CD4-positive, alpha-beta memory T cell (primary cell): ENCODE measurements around the gene GJA10. TPM values are rescaled to one million over a fixed set of nuclear protein-coding genes. Genes with fewer than 3 reads are reported as not detected.

Experiments used
- CTCF ChIA-PET: fragments of 350-600 bp; sonication (Branson Sonifier 250); formaldehyde crosslinking; loops from one replicate; lab custom pipeline; 2021; ENCODE audit warnings: inconsistent platforms; ENCODE audit not compliant: partially characterized antibody; lab: Charles Lee
- POLR2A ChIA-PET: fragments of 350-600 bp; sonication (Branson Sonifier 250); formaldehyde crosslinking; loops from one replicate; lab custom pipeline; 2021; ENCODE audit not compliant: partially characterized antibody; lab: Charles Lee
- DNase-seq, 5 donors: peaks; one replicate each; pipeline versions ENCODE4 v3.0.0 to v3.0.0-alpha.2; 2020 to 2022; ENCODE audit warnings: mixed read lengths in 1 of 5
- H3K27ac ChIP-seq: one replicate; pipeline ENCODE4 v1.7.0; 2013; ENCODE audit warnings: low read depth, low read length
- H3K27me3 ChIP-seq: 2 replicates; pipeline ENCODE4 v1.7.0; 2013; ENCODE audit warnings: mild to moderate bottlenecking, low read length, moderate library complexity; ENCODE audit not compliant: insufficient read depth
- H3K36me3 ChIP-seq: 2 replicates; pipeline ENCODE4 v1.7.0; 2013; ENCODE audit warnings: mild to moderate bottlenecking, low read length, moderate library complexity; ENCODE audit not compliant: insufficient read depth
- H3K4me1 ChIP-seq: 2 replicates; pipeline ENCODE4 v1.7.0; 2013; ENCODE audit warnings: mild to moderate bottlenecking, low read length, moderate library complexity; ENCODE audit not compliant: insufficient read depth
- H3K4me3 ChIP-seq, 2 donors: one replicate each; pipeline ENCODE4 v1.7.0; 2013; ENCODE audit warnings: low read length in 2 of 2, mild to moderate bottlenecking in 1 of 2
- H3K9me3 ChIP-seq, 2 donors: one replicate each; pipeline ENCODE4 v1.7.0; 2013; ENCODE audit warnings: low read length in 2 of 2, control low read depth in 1 of 2; ENCODE audit not compliant: control insufficient read depth in 1 of 2
- H3K27ac Mint-ChIP-seq, 7 donors: one replicate each; pipeline ENCODE4 v1.8.0; 2020 to 2021; ENCODE audit warnings: mixed read lengths in 7 of 7, mild to moderate bottlenecking in 6 of 7, inconsistent platforms in 3 of 7, moderate library complexity in 3 of 7
- H3K27me3 Mint-ChIP-seq, 2 donors: one replicate each; pipeline ENCODE4 v1.8.0; 2020 to 2021; ENCODE audit warnings: mixed read lengths in 2 of 2
- H3K36me3 Mint-ChIP-seq, 2 donors: one replicate each; pipeline ENCODE4 v1.8.0; 2020 to 2021; ENCODE audit warnings: mixed read lengths in 2 of 2, inconsistent platforms in 1 of 2, mild to moderate bottlenecking in 1 of 2
- H3K4me1 Mint-ChIP-seq, 4 donors: one replicate each; pipeline ENCODE4 v1.8.0; 2020 to 2021; ENCODE audit warnings: mixed read lengths in 4 of 4, mild to moderate bottlenecking in 1 of 4
- H3K4me3 Mint-ChIP-seq, 8 donors: one replicate each; pipeline ENCODE4 v1.8.0; 2020 to 2021; ENCODE audit warnings: mixed read lengths in 8 of 8, mild to moderate bottlenecking in 7 of 8, moderate library complexity in 6 of 8, inconsistent platforms in 3 of 8
- H3K9me3 Mint-ChIP-seq, 8 donors: one replicate each; pipeline ENCODE4 v1.8.0; 2020 to 2021; ENCODE audit warnings: mixed read lengths in 8 of 8, mild to moderate bottlenecking in 5 of 8, inconsistent platforms in 3 of 8, moderate library complexity in 1 of 8
- intact Hi-C: fragments of 100-400 bp; cut with micrococcal nuclease; formaldehyde crosslinking; loops from one replicate; pipeline ENCODE4 v1.15.1; 2023
- polyA plus RNA-seq, 2 donors: library from polyadenylated mRNA; unstranded; fragments of 300-500 nt; fragmentation: Illumina TruSeq; gene quantifications; one replicate each; pipeline ENCODE4 v1.2.3, GENCODE V29; 2021
- total RNA-seq, 2 experiments: library from RNA; stranded (reverse); gene quantifications; one replicate each; pipeline ENCODE4 v1.2.3, GENCODE V29; 2021

Gene GJA10
- total and polyA plus RNA-seq, 4 experiments from 2014 or later: not detected

- Histone ChIP-seq H3K36me3 (no peaks in the 10 kb centered on the region), H3K4me3 (no peak overlapping the region), H3K27me3 (no peaks in the 10 kb centered on the region), H3K4me1 (no peaks in the 10 kb centered on the region), H3K9me3 (no peaks in the 10 kb centered on the region), H3K27ac (no peak overlapping the region)
- H3K9me3 Mint-ChIP-seq: peaks cover 7 to 30% (median 20%) of the 10 kb centered on the region in 8 donors
- H3K27ac Mint-ChIP-seq: no peak overlapping the region
- no peak overlapping the region for H3K4me3 Mint-ChIP-seq
- intact Hi-C loops: no loop called here
- H3K27me3 Mint-ChIP-seq: peaks cover 2 to 3% of the 10 kb centered on the region in 2 donors
- H3K36me3 Mint-ChIP-seq: peaks cover 8 to 17% of the 10 kb centered on the region in 2 donors
- ChIA-PET CTCF (no interaction called here), POLR2A (no interaction called here)
- peaks cover 0 to 2% (median 0%) of the 10 kb centered on the region in 4 donors for H3K4me1 Mint-ChIP-seq
- DNase-seq: no peak
These were observed 22.9 kb downstream of the GJA10 start for GRCh38 chr6:89917216-89917615.

GRCh38 chr6:89917801-89918366, 23.6 kb downstream of the GJA10 start:
- ChIA-PET POLR2A (interaction anchor here (0.6 kb wide), 1 partner anchor 571 kb away, joined by 3 read pairs; no protein-coding TSS in a partner anchor), CTCF (no interaction called here)
- peaks cover 7 to 30% (median 20%) of the 10 kb centered on the region in 8 donors for H3K9me3 Mint-ChIP-seq
- peaks cover 2 to 4% of the 10 kb centered on the region in 2 donors for H3K27me3 Mint-ChIP-seq
- peaks cover 8 to 17% of the 10 kb centered on the region in 2 donors for H3K36me3 Mint-ChIP-seq
- H3K4me3 Mint-ChIP-seq: no peak overlapping the region
- Histone ChIP-seq H3K27ac (no peak overlapping the region), H3K9me3 (no peaks in the 10 kb centered on the region), H3K4me1 (no peaks in the 10 kb centered on the region), H3K27me3 (no peaks in the 10 kb centered on the region), H3K36me3 (no peaks in the 10 kb centered on the region), H3K4me3 (no peak overlapping the region)
- DNase-seq: no peak
- intact Hi-C loops: no loop called here
- H3K27ac Mint-ChIP-seq: no peak overlapping the region
- peaks cover 0 to 2% (median 0%) of the 10 kb centered on the region in 4 donors for H3K4me1 Mint-ChIP-seq

GRCh38 chr6:89921197-89921596, 26.9 kb downstream of the GJA10 start:
- intact Hi-C loops: no loop called here
- no peak for DNase-seq
- ChIA-PET POLR2A (no interaction called here), CTCF (interaction anchor here (0.9 kb wide), 1 partner anchor 69 kb away, joined by 3 read pairs; no protein-coding TSS in a partner anchor)
- H3K27ac ChIP-seq: no peak overlapping the region
- no peak overlapping the region for H3K4me3 ChIP-seq
- H3K36me3 ChIP-seq: no peaks in the 10 kb centered on the region
- H3K27me3 ChIP-seq: no peaks in the 10 kb centered on the region
- no peaks in the 10 kb centered on the region for H3K9me3 ChIP-seq
- Mint-ChIP-seq H3K4me1 (peaks cover 0 to 10% (median 2%) of the 10 kb centered on the region in 4 donors), H3K36me3 (peaks cover 4 to 17% of the 10 kb centered on the region in 2 donors), H3K9me3 (peaks cover 5 to 21% (median 13%) of the 10 kb centered on the region in 8 donors), H3K4me3 (no peak overlapping the region), H3K27ac (no peak overlapping the region), H3K27me3 (peaks cover 0 to 2% of the 10 kb centered on the region in 2 donors)
- no peaks in the 10 kb centered on the region for H3K4me1 ChIP-seq

- Mint-ChIP-seq H3K4me1 (peaks cover under 1 to 15% (median 4%) of the 10 kb centered on the region in 4 donors), H3K27me3 (peaks cover 0 to 2% of the 10 kb centered on the region in 2 donors), H3K9me3 (peaks cover 4 to 16% (median 9%) of the 10 kb centered on the region in 8 donors), H3K4me3 (no peak overlapping the region), H3K36me3 (peaks cover 4 to 12% of the 10 kb centered on the region in 2 donors), H3K27ac (no peak overlapping the region)
- Histone ChIP-seq H3K27me3 (no peaks in the 10 kb centered on the region), H3K36me3 (no peaks in the 10 kb centered on the region), H3K4me3 (no peak overlapping the region), H3K4me1 (no peaks in the 10 kb centered on the region), H3K27ac (no peak overlapping the region), H3K9me3 (no peaks in the 10 kb centered on the region)
- no peak for DNase-seq
- CTCF ChIA-PET: no interaction called here
- intact Hi-C loops: no loop called here
- POLR2A ChIA-PET: no interaction called here
These were observed 27.4 kb downstream of the GJA10 start for GRCh38 chr6:89921691-89922090.

- intact Hi-C loops: no loop called here
- no peaks in the 10 kb centered on the region for H3K9me3 ChIP-seq
- Mint-ChIP-seq H3K27ac (peak overlapping the region in 1 of 7 donors; percentile 43), H3K36me3 (peaks cover 3 to 8% of the 10 kb centered on the region in 2 donors), H3K27me3 (peaks cover 0 to 2% of the 10 kb centered on the region in 2 donors), H3K9me3 (peaks cover 0 to 4% (median 0%) of the 10 kb centered on the region in 8 donors), H3K4me3 (no peak overlapping the region), H3K4me1 (peaks cover 3 to 27% (median 10%) of the 10 kb centered on the region in 4 donors)
- no peak for DNase-seq
- POLR2A ChIA-PET: no interaction called here
- H3K27me3 ChIP-seq: no peaks in the 10 kb centered on the region
- no peaks in the 10 kb centered on the region for H3K4me1 ChIP-seq
- no peak overlapping the region for H3K4me3 ChIP-seq
- H3K27ac ChIP-seq: no peak overlapping the region
- no peaks in the 10 kb centered on the region for H3K36me3 ChIP-seq
- CTCF ChIA-PET: interaction anchor here (0.6 kb wide), 1 partner anchor 68 kb away, joined by 3 read pairs; no protein-coding TSS in a partner anchor
These were observed 30.0 kb downstream of the GJA10 start for GRCh38 chr6:89924231-89924630.

- Histone ChIP-seq H3K4me3 (no peak overlapping the region), H3K27ac (no peak overlapping the region), H3K36me3 (no peaks in the 10 kb centered on the region), H3K4me1 (no peaks in the 10 kb centered on the region), H3K27me3 (no peaks in the 10 kb centered on the region), H3K9me3 (no peaks in the 10 kb centered on the region)
- Mint-ChIP-seq H3K4me3 (no peak overlapping the region), H3K36me3 (peaks cover 3 to 12% of the 10 kb centered on the region in 2 donors), H3K4me1 (peaks cover 5 to 27% (median 15%) of the 10 kb centered on the region in 4 donors), H3K27ac (peak overlapping the region in 2 of 7 donors; percentile 18 to 40), H3K9me3 (peaks cover 0 to 4% (median 0%) of the 10 kb centered on the region in 8 donors), H3K27me3 (peaks cover 0 to 2% of the 10 kb centered on the region in 2 donors)
- no peak for DNase-seq
- ChIA-PET CTCF (interaction anchor here (0.9 kb wide), 1 partner anchor 14 kb away, joined by 3 read pairs; no protein-coding TSS in a partner anchor), POLR2A (no interaction called here)
- intact Hi-C loops: no loop called here
These were observed 31.6 kb downstream of the GJA10 start for GRCh38 chr6:89925826-89926225.

- intact Hi-C loops: no loop called here
- Mint-ChIP-seq H3K9me3 (peaks cover 0 to 3% (median 0%) of the 10 kb centered on the region in 8 donors), H3K27ac (peak overlapping the region in 2 of 7 donors; percentile 11 to 55), H3K4me3 (no peak overlapping the region), H3K4me1 (peaks cover 5 to 27% (median 15%) of the 10 kb centered on the region in 4 donors), H3K27me3 (peaks cover 0 to 1% of the 10 kb centered on the region in 2 donors), H3K36me3 (peaks cover 15 to 22% of the 10 kb centered on the region in 2 donors)
- no peaks in the 10 kb centered on the region for H3K9me3 ChIP-seq
- no peak overlapping the region for H3K27ac ChIP-seq
- DNase-seq: no peak
- ChIA-PET CTCF (interaction anchor here (0.8 kb wide), 1 partner anchor 13 kb away, joined by 3 read pairs; no protein-coding TSS in a partner anchor), POLR2A (interaction anchor here (0.8 kb wide), 1 partner anchor 780 kb away, joined by 3 read pairs; no protein-coding TSS in a partner anchor)
- H3K4me1 ChIP-seq: no peaks in the 10 kb centered on the region
- H3K4me3 ChIP-seq: no peak overlapping the region
- no peaks in the 10 kb centered on the region for H3K27me3 ChIP-seq
- peaks cover 4% of the 10 kb centered on the region for H3K36me3 ChIP-seq
These were observed 33.0 kb downstream of the GJA10 start for GRCh38 chr6:89927264-89927663.
